K562 (cell line): ENCODE data around the gene MRM3. TPM values are rescaled to one million over a fixed set of nuclear protein-coding genes. Genes with fewer than 3 reads are reported as not detected.

Experiments used
- ATF1 ChIP-seq, 2 experiments: fragments of 450-650 bp in 1 of 2; IDR thresholded peaks; 2 replicates each; pipeline ENCODE4 v1.6.1; 2016; ENCODE audit warnings: missing compliant biosample characterization in 1 of 2, missing genetic modification characterization in 1 of 2
- CHD1 ChIP-seq: fragments of 200-600 bp; sonication (generic); IDR thresholded peaks from one replicate; pipeline ENCODE4 v1.6.1; 2012; ENCODE audit warnings: mild to moderate bottlenecking, moderate library complexity, low read length, inconsistent platforms
- DIDO1 ChIP-seq: fragments of 450-650 bp; IDR thresholded peaks from 2 replicates; pipeline ENCODE4 v1.6.1; 2016; ENCODE audit warnings: low read depth, missing biosample characterization, missing genetic modification characterization
- GATAD2A ChIP-seq: fragments of 450-650 bp; IDR thresholded peaks from 2 replicates; pipeline ENCODE4 v1.6.1; 2017
- JUND ChIP-seq, 2 experiments: IDR thresholded peaks; 2 replicates in 1 of 2; 3 replicates in 1 of 2; pipeline ENCODE4 v1.6.1; 2011; ENCODE audit warnings: borderline replicate concordance in 2 of 2, low read depth in 2 of 2, low read length in 2 of 2, improper control_type of control experiment in 1 of 2, missing biosample characterization in 1 of 2, missing genetic modification characterization in 1 of 2, missing genetic modification reagents in 1 of 2
- MTA1 ChIP-seq: fragments of 450-650 bp; IDR thresholded peaks from 2 replicates; pipeline ENCODE4 v1.6.1; 2017; ENCODE audit warnings: borderline replicate concordance
- RCOR1 ChIP-seq, 2 experiments: IDR thresholded peaks; 2 replicates each; pipeline ENCODE4 v1.6.1; 2012; ENCODE audit warnings: low read depth in 2 of 2, low read length in 2 of 2, borderline replicate concordance in 1 of 2, improper control_type of control experiment in 1 of 2
- SOX6 ChIP-seq: fragments of 450-650 bp; IDR thresholded peaks from 2 replicates; pipeline ENCODE4 v1.6.1; 2014; ENCODE audit warnings: mild to moderate bottlenecking
- ZNF707 ChIP-seq: fragments of 250-450 bp; sonication (Bioruptor Pico); conservative IDR thresholded peaks from 2 replicates; pipeline ENCODE4 v1.8.0; 2022; ENCODE audit warnings: inconsistent platforms, mild to moderate bottlenecking, moderate library complexity
- polyA plus RNA-seq, 8 experiments: library from polyadenylated mRNA; depleted of rRNA in 4 of 8; stranded (reverse) in 5 of 8; unstranded in 3 of 8; fragments of >200 nt; fragmentation: Nextera tagmentation in 2 of 8; fragmentation: Illumina TruSeq in 1 of 8; extraction: Ambion mirVana in 2 of 8; extraction: Trizol in 1 of 8; gene quantifications; 2 replicates each; pipeline versions ENCODE4 v1.2.1 to v1.2.3, GENCODE V29; 2011 to 2014; ENCODE audit warnings: inconsistent platforms in 1 of 8, missing spikeins in 1 of 8
- total RNA-seq, 7 experiments: library from RNA; depleted of rRNA in 6 of 7; stranded (reverse); fragments of >200 nt in 6 of 7; fragmentation: Illumina TruSeq in 2 of 7; extraction: Trizol in 2 of 7; gene quantifications; 2 replicates each; pipeline versions ENCODE4 v1.2.1 to v1.2.3, GENCODE V29; 2011 to 2021; ENCODE audit warnings: low replicate concordance in 1 of 7
- TF ChIP-seq, protein P1 (sequence below): fragments of 450-650 bp; IDR thresholded peaks from 2 replicates; pipeline ENCODE4 v1.6.1; 2016; ENCODE audit warnings: low read depth
- TF ChIP-seq, protein P2 (sequence below), 3 experiments: IDR thresholded peaks in 2 of 3; conservative IDR thresholded peaks in 1 of 3; 2 replicates each; pipeline ENCODE4 v1.5.1; 2011 to 2012; ENCODE audit warnings: low read length in 3 of 3, mild to moderate bottlenecking in 3 of 3, control low read depth in 2 of 3, improper control_type of control experiment in 1 of 3, inconsistent platforms in 1 of 3, low read depth in 1 of 3, mixed read lengths in 1 of 3, moderate library complexity in 1 of 3; ENCODE audit not compliant: insufficient read depth in 2 of 3
- TF ChIP-seq, protein P3 (sequence below): fragments of 450-650 bp; formaldehyde crosslinking; IDR thresholded peaks from 2 replicates; pipeline ENCODE4 v1.4.0; 2020; ENCODE audit warnings: mild to moderate bottlenecking, moderate library complexity

Gene MRM3
- total and polyA plus RNA-seq, 9 of the 15 experiments (the other 6 are each of a cell fraction or from before 2014, with no cell fraction given): 2.4 to 24.8 (median 18.3) TPM

DNA sequence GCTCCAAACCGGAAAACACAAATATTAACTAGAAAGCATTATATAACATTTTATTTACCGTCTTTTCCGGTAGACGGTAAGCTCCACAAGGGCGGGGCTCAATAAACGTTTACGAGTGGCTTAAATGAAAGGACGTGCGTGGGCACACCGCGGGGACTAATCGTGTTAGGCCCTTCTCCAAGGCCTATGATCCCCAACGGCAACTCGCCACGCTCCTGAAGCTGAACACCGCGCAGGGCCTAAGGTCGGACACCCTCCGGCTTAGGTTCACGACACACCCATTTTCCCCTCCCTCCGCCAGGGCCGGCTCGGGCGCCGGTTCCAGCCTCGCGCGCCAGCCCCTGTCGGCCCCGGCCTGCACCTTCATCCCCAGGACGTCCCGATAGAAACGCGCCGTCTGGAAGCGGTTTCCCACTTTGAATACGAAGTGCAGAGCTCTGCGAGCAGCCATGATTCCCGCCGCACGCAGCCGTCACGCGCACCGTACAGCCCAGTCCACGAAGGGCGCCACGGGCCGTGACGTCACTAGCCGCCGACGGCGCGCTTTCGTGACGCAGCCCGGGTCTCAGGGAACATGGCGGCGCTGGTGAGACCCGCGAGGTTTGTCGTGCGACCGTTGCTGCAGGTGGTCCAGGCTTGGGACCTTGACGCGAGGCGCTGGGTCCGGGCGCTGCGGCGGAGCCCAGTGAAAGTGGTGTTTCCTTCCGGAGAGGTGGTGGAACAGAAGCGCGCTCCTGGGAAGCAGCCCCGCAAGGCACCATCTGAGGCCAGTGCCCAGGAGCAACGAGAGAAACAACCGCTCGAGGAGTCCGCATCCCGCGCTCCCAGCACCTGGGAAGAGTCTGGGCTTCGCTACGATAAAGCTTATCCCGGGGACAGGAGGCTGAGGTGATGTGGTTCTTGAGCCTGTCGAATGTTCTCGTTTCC lies at the start of gene MRM3, which contains the start of gene GLOD4 (continued):
- peak; percentile 99 for TF ChIP-seq MTA1
- TF ChIP-seq CHD1: no peak
- TF ChIP-seq ATF1 (CRISPR knock-in tag; IDR thresholded peaks at IDR 0.05): peak; percentile 99
- TF ChIP-seq ATF1 (tag; IDR thresholded peaks at IDR 0.05): peak; percentile 100
- TF ChIP-seq, protein P1, sequence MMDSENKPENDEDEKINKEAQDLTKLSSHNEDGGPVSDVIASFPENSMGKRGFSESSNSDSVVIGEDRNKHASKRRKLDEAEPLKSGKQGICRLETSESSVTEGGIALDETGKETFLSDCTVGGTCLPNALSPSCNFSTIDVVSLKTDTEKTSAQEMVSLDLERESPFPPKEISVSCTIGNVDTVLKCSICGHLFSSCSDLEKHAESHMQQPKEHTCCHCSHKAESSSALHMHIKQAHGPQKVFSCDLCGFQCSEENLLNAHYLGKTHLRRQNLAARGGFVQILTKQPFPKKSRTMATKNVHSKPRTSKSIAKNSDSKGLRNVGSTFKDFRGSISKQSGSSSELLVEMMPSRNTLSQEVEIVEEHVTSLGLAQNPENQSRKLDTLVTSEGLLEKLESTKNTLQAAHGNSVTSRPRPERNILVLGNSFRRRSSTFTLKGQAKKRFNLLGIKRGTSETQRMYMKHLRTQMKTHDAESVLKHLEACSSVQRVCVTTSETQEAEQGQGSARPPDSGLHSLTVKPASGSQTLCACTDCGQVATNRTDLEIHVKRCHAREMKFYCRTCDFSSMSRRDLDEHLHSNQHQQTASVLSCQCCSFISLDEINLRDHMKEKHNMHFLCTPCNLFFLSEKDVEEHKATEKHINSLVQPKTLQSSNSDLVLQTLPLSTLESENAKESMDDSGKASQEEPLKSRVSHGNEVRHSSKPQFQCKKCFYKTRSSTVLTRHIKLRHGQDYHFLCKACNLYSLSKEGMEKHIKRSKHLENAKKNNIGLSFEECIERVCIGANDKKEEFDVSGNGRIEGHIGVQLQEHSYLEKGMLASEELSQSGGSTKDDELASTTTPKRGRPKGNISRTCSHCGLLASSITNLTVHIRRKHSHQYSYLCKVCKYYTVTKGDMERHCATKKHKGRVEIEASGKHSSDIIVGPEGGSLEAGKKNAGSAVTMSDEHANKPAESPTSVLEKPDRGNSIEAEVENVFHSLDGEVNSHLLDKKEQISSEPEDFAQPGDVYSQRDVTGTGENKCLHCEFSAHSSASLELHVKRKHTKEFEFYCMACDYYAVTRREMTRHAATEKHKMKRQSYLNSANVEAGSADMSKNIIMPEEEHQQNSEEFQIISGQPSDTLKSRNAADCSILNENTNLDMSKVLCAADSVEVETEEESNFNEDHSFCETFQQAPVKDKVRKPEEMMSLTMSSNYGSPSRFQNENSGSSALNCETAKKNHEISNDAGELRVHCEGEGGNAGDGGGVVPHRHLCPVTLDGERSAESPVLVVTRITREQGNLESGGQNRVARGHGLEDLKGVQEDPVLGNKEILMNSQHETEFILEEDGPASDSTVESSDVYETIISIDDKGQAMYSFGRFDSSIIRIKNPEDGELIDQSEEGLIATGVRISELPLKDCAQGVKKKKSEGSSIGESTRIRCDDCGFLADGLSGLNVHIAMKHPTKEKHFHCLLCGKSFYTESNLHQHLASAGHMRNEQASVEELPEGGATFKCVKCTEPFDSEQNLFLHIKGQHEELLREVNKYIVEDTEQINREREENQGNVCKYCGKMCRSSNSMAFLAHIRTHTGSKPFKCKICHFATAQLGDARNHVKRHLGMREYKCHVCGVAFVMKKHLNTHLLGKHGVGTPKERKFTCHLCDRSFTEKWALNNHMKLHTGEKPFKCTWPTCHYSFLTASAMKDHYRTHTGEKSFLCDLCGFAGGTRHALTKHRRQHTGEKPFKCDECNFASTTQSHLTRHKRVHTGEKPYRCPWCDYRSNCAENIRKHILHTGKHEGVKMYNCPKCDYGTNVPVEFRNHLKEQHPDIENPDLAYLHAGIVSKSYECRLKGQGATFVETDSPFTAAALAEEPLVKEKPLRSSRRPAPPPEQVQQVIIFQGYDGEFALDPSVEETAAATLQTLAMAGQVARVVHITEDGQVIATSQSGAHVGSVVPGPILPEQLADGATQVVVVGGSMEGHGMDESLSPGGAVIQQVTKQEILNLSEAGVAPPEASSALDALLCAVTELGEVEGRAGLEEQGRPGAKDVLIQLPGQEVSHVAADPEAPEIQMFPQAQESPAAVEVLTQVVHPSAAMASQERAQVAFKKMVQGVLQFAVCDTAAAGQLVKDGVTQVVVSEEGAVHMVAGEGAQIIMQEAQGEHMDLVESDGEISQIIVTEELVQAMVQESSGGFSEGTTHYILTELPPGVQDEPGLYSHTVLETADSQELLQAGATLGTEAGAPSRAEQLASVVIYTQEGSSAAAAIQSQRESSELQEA: peak; percentile 47; the same call in 1 of the 2 replicates
- no peak for TF ChIP-seq SOX6
- TF ChIP-seq, protein P2, sequence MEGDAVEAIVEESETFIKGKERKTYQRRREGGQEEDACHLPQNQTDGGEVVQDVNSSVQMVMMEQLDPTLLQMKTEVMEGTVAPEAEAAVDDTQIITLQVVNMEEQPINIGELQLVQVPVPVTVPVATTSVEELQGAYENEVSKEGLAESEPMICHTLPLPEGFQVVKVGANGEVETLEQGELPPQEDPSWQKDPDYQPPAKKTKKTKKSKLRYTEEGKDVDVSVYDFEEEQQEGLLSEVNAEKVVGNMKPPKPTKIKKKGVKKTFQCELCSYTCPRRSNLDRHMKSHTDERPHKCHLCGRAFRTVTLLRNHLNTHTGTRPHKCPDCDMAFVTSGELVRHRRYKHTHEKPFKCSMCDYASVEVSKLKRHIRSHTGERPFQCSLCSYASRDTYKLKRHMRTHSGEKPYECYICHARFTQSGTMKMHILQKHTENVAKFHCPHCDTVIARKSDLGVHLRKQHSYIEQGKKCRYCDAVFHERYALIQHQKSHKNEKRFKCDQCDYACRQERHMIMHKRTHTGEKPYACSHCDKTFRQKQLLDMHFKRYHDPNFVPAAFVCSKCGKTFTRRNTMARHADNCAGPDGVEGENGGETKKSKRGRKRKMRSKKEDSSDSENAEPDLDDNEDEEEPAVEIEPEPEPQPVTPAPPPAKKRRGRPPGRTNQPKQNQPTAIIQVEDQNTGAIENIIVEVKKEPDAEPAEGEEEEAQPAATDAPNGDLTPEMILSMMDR (IDR thresholded peaks at IDR 0.05 in 2 of 3, conservative IDR thresholded peaks at IDR 0.05 in 1 of 3; ENCODE audit: insufficient read depth in 2 of 3, low read depth in 1 of 3, low read length in 3 of 3): peak in 1 of 3 experiments; percentile 9; a peak in 1 of 6 replicates
- TF ChIP-seq, protein P3, sequence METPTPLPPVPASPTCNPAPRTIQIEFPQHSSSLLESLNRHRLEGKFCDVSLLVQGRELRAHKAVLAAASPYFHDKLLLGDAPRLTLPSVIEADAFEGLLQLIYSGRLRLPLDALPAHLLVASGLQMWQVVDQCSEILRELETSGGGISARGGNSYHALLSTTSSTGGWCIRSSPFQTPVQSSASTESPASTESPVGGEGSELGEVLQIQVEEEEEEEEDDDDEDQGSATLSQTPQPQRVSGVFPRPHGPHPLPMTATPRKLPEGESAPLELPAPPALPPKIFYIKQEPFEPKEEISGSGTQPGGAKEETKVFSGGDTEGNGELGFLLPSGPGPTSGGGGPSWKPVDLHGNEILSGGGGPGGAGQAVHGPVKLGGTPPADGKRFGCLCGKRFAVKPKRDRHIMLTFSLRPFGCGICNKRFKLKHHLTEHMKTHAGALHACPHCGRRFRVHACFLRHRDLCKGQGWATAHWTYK (CRISPR knock-in tag): peak; percentile 100
- TF ChIP-seq ZNF707 (CRISPR knock-in tag): no peak
- 0 out of 4 replicates have a peak, but pooled peaks of 1 of the 2 experiments have one; percentile 7 for TF ChIP-seq RCOR1 (IDR thresholded peaks at IDR 0.05; ENCODE audit: borderline replicate concordance in 1 of 2, low read depth in 2 of 2, low read length in 2 of 2)
- TF ChIP-seq JUND (IDR thresholded peaks at IDR 0.05; ENCODE audit: borderline replicate concordance, low read depth, low read length): peak; percentile 60; the same call in 1 of the 2 replicates
- TF ChIP-seq JUND (tag; IDR thresholded peaks at IDR 0.05; ENCODE audit: borderline replicate concordance, low read depth, low read length): no peak
- 0 out of 2 replicates have a peak, but pooled peaks have one; percentile 37 for TF ChIP-seq GATAD2A
- peak; percentile 91 for TF ChIP-seq DIDO1 (tag)
